ENCODE measurements around the gene BPI.
"Not testable (repeated sequence)": the region's sequence is repeated elsewhere in the genome, so short reads cannot be mapped to it uniquely, and the experiment has no call there.

The BPI gene

GRCh38 chr20:38303908-38304379, at the start of gene BPI:
BPI (plus strand) TSS chr20:38304156; CDS start chr20:38304224, 68 bp downstream.
- DNase-seq, result no peak

GRCh38 chr20:38254621-38255020, 49.3 kb upstream of the BPI start:
- not testable (repeated sequence) for DNase-seq

- DNase-seq, result no peak
These were observed 48.6 kb upstream of the BPI start for GRCh38 chr20:38255393-38255792.

- no peak for DNase-seq
These were observed 47.9 kb upstream of the BPI start for GRCh38 chr20:38256021-38256420.

- DNase-seq, result no peak
These were observed 47.0 kb upstream of the BPI start for GRCh38 chr20:38256966-38257365.

- DNase-seq, result no peak
These were observed 45.3 kb upstream of the BPI start for GRCh38 chr20:38258545-38259215.

GRCh38 chr20:38260025-38260377, 44.0 kb upstream of the BPI start:
- no peak for DNase-seq

- DNase-seq, result no peak
These were observed 43.4 kb upstream of the BPI start, which contains the start of gene KIAA1755 for GRCh38 chr20:38260378-38261053. KIAA1755 (minus strand) TSS chr20:38260735; CDS start chr20:38260500, 235 bp downstream.

- DNase-seq, result no peak
These were observed 42.9 kb upstream of the BPI start for GRCh38 chr20:38261054-38261390.

- DNase-seq, result no peak
These were observed 41.0 kb upstream of the BPI start for GRCh38 chr20:38262931-38263330.

- DNase-seq, result no peak
These were observed 37.5 kb upstream of the BPI start for GRCh38 chr20:38266426-38266825.

- no peak for DNase-seq
These were observed 36.7 kb upstream of the BPI start for GRCh38 chr20:38267296-38267695.

- no peak for DNase-seq
These were observed 35.9 kb upstream of the BPI start for GRCh38 chr20:38267901-38268514.

- DNase-seq, result no peak
These were observed 34.9 kb upstream of the BPI start for GRCh38 chr20:38269040-38269439.

- DNase-seq, result no peak
These were observed 34.2 kb upstream of the BPI start for GRCh38 chr20:38269715-38270114.

GRCh38 chr20:38270869-38271605, 32.9 kb upstream of the BPI start:
- peak; percentile 52 to 83 for DNase-seq

- DNase-seq, result no peak
These were observed 32.3 kb upstream of the BPI start for GRCh38 chr20:38271608-38272120.

GRCh38 chr20:38272398-38272797, 31.6 kb upstream of the BPI start:
- DNase-seq, result no peak

GRCh38 chr20:38272961-38273360, 31.0 kb upstream of the BPI start:
- peak in 1 of 2 experiments; percentile 22 for DNase-seq

- peak; percentile 31 to 89 for DNase-seq
These were observed 28.0 kb upstream of the BPI start for GRCh38 chr20:38275815-38276550.

- no peak for DNase-seq
These were observed 26.7 kb upstream of the BPI start for GRCh38 chr20:38277285-38277684.

GRCh38 chr20:38277691-38278090, 26.3 kb upstream of the BPI start:
- no peak for DNase-seq
